ENCODE measurements around the gene TRPV3.

DNA sequence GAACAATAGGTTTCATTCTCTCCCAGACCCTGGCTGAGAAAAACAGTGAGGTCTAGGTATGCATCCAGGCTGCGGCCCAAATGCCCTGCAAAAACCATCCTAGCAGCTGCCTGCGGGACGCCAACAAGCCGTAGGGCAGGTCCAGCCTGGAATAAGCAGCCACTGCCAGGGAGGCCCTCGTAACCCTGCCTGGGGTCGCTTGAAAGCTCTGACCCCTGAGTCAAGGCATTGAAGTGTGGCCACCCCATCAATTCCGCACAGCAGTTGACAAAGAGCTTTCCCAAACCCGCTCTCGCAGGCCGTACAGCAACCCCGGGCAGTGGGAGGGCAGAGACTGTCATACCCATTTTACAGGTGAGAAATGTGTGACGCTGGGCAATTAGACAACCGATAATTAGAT is 40.5 kb upstream of the TRPV3 start:
- TF ChIP-seq HMGA1 (CRISPR knock-in tag; conservative IDR thresholded peaks at IDR 0.05): no peak
- TF ChIP-seq ZSCAN29 (CRISPR knock-in tag; conservative IDR thresholded peaks at IDR 0.05): no peak
